ENCODE results near the gene CPNE4.
A peak's percentile ranks its signal among the peaks of the same experiment; 100 is the strongest.

Gene CPNE4

DNA sequence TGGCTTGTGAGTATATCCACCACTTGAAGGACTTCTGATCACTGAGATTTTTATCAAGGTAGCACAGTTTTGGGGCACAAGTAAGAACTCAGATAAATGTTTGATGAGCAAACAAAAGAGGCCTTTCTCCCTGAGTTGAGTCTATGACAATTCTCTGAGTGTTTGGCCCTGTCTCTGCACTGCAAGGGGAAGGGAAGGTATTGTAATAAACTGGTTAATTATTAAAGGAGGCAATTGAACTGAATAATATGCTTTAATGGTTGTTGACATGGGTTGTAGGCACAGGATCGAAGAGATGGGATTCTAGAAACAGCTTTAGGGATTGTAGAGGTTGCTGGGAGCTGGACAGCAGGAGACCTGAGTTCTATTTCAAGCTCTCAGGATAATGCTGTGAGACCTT lies 437.0 kb downstream of the CPNE4 start:
- DNase-seq (ENCODE audit: low read depth) = no peak

DNA sequence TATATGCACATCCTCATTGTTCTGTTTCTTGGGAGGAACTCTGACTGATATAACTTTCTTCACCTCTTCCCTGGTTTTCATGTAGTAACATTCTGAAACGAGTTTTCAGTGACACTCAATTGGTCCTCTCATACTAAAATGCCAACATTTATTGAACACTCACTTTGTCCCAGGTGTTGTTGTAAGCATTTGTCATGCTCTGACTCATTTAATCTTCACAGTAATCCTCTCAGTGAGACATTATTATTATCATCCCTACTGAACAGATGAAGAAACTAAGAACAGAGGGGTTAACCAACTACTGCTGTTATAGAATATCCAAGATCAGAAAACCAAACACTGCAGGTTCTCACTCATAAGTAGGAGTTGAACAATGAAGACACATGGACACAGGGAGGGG lies 437.9 kb downstream of the CPNE4 start:
- no peak for DNase-seq (ENCODE audit: low read depth)

DNA sequence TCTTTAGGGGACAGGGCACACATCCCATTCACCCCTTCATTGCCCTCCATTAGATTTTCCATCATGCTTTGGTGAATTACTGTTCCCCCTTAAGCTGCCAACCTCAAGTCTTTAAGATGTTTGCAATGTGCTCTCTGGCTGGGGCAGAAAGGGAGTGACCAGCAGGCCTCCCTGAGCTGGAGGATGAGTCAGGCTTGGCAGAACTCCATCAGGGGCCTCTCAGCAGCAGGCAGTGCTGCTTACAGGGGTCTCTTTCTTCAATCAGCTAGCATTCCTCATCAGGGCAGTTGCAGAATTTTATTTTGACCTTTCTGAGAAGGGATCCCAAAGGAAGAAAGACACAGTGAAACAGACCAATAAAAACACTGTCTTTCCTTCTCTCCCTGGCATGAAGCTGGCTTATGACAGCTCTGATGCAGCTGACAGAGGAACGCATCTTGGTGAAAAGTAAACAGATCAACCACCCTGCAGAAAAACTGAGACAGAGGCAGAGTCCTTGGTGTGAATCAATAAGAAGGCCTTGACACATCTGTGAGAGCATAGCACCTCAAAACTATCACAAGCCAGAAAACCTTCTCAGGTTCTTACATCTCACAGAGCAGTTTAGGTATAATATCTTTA lies 443.3 kb downstream of the CPNE4 start:
- peak; percentile 27 for DNase-seq (ENCODE audit: low read depth)

DNA sequence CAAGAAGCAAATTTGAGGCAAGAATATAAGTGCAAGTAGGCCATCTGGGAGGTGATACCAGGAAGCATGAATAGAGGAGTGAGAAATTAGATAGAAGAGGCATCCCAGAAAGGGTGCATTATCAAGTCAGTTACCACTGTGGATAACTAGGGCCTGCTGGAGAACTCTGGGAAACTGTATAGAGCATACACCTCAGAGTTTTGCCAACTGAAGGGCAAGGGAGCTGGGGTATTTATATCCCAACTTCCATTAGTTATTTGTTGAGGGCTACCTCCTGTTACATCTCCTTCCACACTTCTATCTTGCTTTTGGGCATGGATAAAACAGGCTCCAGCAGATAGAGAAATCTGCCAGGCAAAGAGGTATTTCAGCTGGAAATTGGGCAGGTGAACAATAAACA lies 448.5 kb downstream of the CPNE4 start:
- no peak for DNase-seq (ENCODE audit: low read depth)

DNA sequence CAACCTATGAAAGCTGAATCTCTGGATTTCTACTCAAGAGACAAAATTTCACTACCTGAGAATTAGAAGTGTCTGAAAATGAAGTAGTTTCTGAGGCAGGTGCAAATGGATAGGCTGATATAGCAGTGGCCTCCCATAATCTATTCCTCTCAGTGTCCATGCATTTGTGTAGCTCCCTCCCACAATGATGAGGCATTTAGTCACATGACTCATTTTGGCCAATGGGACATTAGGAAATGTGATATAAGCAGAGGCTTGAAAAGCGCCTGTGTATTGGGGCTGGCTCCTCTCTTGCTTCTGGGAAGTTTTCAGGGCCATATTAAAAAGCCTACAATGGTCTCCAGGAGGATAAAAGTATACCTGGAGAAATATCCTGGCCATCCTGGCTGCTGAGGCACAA lies 452.4 kb downstream of the CPNE4 start:
- DNase-seq (ENCODE audit: low read depth) = no peak

DNA sequence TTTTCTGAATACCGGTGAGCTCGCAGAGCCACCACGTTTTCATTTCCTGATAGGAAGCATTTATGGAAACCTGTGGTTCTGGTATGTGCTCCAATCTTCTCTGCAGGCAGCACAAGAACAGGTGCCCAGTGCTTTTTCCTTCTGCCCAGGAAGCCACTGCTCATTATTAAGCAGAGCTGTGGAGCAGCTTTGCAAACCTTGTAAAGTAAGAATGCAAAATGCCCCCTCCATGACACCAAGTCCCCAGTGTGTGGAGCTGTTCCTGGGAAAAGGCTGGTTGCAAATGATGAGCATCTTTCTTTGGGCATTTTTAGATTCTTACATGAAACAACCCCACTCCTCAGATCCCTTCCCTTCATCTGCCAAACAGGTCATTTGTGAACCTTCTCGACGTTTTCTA lies 466.4 kb downstream of the CPNE4 start:
- no peak for DNase-seq (ENCODE audit: low read depth)

DNA sequence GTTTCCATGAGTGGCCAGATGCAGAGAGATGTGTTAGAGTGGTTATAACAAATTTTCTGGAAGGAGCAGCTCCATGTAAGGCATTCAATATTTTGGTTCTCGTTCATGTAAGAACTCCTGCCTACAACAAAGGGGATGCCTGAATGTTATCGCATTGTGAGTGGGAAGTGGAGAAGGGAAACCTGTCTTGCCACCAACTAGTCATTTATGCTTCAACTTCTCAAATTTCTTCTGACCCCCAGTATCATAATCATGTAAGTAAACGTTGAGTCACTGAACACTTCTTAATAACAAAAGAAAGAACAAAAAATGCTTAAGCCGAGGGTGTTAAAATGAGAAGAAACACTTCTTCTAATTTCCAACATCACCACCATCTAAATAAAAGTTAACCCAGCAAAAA lies 470.0 kb downstream of the CPNE4 start:
- no peak for DNase-seq (ENCODE audit: low read depth)

DNA sequence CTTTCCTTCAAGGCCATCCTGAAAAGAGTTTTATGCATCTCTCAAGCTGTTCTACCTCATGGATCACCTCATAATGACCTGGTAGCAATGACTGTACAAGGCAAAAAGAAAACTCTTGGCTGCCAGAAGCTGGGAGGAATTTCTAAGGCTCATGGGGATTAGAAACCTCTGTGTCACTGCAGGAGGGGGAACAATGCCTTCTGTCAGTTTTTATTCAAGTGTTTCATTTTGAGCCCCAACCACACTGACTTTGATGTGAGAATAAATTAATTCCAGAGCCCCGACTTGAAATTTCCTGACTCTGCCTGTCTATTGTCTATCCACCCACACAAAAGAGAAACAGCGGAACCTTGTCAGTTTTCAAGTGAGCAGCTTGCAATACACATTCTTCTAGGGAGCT lies 473.3 kb downstream of the CPNE4 start:
- no peak for DNase-seq (ENCODE audit: low read depth)

DNA sequence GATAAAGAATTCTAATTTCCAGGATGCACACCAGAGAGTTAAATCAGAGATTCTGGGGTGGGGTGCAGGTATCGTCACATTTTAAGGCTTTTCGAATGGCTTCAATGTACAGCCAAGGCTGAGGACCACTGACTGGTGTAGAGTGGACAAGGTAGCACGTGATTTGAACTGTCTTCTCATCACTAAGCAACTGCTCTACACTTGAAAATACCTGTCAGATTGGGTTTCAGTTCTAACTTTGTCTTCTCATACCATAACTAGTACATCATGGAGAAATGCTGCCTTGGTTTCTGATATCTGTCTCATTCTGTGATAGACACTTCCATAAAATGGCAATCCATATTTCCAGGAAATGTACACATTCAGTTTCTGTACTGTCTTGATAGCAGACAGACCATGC lies 474.0 kb downstream of the CPNE4 start:
- DNase-seq (ENCODE audit: low read depth) = no peak

DNA sequence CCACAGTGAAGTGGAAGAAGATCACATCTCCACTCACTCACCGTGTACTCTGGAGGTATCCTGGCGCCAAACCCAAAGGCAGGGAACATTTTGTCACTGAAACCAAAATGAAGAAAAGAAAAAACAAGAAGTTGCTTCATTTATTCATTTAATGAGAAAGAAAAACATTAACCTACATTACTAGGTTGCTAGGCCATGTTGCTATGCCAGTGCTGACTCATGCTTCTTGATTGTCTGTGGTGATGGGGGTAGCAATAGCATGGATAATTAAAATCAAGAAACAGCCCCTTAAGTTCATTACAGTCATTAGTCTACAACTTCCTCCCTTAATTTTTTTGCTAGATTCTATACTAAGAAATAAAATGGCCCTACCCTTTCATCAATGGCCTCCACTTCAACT lies 479.4 kb downstream of the CPNE4 start:
- no peak for DNase-seq (ENCODE audit: low read depth)

DNA sequence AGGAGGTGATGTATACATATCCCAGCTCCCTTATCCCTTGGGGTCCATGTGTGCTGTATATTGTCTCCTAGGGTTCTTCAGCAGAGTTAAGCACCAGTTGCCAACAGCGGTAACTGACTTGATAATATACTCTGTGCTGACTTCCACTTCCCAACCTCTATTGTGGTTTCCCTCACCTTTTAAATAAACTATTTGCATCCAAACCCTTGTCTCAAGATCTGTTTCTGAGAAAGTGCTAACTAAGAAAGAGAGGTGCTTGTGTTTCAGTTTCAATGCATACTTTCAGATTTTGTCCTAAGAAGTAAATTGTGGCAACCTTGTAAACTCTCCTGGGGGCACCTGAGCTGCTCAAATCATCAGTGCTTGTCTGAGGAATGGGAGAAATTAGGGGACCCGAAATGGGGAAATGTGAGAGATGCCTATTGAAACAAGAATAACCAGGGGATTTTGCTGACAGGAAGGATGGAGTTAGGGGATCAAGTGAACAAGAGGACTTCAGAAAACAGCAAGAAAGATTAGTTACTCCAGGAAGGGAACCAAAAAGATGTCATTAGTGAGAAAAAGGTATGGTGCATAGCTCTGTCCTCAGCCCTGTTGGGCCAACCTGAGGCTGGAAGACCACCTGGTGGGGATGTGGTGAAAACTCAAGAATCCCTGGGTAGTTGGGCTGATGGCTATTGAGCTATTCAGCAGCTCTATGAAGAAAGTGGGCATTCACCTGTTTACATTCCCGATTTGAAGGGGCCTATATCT lies 481.1 kb downstream of the CPNE4 start:
- no peak for DNase-seq (ENCODE audit: low read depth)

DNA sequence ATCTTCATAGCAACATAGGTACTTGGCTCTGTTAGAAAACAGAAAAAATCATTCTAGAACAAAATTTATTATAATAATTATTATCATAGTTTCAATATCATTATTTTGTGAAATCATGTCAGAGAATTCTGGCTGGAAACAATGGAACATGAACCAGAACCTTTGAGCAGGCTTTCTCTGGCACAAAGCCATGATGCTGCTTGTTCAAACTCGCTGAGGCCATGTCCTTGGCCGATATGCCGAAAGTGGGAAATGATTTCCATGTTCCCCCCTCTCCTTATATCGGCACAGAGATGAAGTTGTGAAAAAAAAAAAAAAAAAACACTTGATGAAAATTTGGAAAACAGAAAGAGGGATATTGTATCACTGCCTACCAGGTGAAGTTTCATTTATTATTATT lies 483.1 kb downstream of the CPNE4 start:
- DNase-seq (ENCODE audit: low read depth) = no peak

DNA sequence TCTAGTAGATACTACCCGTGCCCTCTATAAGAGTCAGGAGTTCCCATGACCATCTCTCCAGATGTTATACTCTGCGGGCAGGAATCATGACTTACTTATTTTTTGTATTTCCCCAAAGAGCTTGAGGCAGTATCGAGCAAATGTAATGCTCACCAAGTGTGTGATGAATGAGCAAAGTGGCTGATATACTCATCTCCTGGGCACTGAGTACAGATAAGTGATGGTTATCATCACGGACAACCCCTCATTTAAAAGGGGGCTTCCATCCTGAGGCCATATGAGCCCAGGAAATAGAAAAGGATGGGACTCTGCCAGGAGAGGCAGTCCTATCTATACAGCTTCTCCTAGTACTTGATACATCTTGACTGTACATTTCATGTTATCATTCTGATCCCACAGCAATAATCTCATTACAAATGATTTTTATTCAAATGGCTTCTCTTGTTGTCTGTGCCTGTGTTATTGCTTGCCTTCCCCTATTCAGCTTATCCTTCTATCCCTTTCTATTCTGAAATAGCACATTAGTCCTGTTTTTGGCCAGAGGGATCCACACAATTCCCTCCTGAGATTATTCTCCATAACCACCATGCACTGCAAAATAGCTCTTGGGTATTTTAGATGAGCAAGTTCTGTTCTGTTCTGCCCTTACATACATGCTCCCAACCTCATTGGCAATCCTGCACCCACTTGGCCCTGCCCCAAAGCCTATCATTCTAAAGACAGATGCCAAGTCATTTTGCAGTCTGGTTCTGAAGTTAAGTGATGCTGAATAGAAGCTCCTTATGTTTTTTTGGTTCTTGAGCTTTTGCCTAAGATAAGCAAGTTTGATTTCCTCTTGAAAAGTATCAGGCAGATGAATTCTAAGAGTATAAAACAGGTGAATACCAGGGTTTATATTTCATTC lies 484.0 kb downstream of the CPNE4 start:
- no peak for DNase-seq (ENCODE audit: low read depth)

DNA sequence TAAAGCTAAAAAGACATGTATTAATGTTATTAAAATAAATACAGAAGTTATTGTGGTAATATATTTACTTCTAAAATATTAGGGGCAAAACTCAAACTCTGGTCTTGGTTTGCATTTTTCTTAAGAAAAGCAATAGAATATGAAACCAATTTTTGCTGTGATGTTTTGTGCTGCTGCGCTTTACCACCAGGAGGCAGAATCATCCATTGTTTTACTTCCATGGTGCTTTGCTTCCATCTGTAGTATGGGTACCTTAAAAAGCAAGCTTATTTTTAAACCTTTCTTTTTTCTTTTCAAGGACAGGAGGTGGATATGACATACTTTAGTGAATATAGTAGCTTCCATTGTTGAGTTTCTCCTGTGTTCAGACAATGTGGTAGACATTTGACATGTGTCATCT lies 485.5 kb downstream of the CPNE4 start:
- no peak for DNase-seq (ENCODE audit: low read depth)

DNA sequence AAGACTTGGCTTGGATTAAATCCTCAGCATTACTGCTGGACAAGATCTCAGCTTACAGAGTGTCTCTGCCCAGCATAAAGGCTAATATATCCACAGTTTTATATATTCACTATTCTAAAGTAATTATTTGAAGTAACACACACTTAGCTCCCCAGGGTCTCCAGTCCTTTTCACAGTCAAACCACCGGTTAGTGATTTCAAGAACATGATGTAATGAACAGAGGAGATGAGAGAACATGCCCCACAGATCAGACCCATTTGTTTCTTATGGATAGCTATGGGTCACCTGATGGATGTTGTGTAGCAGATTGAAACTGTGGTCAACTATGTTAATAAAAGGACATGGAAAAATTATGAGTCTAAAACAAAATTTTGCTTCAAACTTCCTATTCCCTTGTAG lies 487.2 kb downstream of the CPNE4 start:
- DNase-seq (ENCODE audit: low read depth) = no peak

DNA sequence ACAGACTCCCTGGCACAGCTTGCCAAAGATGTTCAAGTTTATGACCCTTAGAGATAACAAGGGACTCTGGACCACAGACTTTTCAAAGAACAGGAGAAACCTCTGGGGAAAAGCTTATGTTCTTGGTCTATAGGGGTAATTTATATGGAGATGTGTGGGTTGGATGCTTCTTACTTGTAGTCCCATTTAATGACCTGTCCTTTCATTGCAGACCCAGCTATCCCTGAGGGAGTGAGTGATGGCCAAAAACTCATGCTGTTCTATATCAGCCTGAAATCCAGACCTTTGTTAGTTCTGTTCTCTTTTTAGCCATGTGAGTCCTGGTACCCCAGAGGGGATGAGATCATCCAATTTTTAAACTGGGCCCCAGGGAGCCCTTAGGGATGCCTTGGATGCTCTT lies 488.4 kb downstream of the CPNE4 start:
- no peak for DNase-seq (ENCODE audit: low read depth)

DNA sequence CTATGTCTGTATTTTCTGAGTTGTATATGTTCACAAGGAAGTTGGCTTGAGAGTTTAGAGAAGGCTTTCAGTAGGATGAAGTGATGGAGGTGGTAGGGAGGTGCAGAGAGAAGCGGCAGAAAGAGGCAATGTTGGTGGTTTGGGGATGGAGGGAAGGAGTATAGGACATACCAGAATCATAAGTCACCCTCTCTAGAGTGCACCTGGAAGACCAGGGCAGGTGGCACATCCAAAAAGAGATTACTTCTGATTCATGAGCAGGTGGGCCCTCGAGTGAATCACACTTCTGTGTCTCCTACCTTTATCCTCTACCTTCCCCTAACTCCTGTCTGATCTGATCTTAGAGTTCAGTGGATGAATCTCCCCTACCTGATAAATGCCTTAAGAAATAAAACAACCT lies 490.3 kb downstream of the CPNE4 start:
- DNase-seq (ENCODE audit: low read depth) = no peak

DNA sequence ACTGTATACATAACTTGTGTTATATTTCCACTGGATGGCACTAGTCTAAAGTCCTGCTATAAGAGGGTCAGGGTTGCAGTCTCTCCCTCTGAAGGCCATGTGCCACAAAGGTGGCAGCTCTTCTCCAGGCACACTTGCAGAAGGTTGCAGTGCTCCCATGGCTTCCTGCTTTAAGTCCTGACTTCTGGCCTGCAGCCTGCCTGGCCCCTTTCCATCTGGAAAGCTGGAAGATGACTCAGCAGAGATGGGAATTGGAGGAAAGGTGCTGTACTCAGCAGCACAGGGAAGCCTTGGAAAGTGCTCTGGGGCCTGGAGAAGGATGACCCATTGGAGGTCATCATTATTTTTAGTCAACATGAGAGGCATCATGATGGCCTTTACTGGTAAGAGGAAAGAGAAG lies 491.1 kb downstream of the CPNE4 start:
- peak; percentile 23 for DNase-seq (ENCODE audit: low read depth)

DNA sequence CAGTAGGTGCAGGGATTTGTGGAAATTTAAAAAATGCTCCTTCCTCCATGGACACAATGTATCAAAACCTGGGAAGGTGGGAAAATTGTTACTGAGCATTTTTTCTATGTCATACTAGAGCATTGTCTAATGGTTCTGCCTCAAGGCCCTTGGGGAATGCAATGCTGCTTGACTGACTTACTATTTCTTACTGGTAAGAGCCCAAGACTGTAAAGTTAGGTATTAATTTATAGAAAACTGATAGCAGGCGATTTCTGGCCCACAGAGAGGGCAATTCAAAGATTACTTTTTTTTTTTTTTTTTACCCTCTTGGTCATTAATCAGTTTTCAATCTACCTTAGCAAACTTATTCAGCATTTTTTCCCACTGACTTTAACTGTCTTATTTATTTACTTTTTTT lies 493.5 kb downstream of the CPNE4 start:
- no peak for DNase-seq (ENCODE audit: low read depth)

DNA sequence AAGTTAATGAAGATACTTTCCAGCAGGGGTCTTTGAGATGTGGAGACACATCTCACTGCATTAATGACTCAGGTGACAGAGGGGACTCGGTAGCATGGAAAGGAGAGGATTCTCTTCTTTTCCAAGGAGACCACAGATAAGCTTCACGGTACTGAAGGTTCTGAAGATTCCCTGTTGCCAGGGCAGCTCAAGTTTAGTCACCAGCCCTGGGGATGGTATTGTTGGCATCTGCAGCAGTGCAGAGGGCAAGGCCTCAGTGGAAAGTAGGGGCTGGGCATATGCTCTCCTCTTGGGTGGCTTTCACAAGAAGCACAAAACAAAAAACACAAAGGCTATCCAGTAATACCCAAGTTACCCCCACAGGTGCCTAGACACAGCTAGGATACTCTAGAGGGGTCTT lies 494.0 kb downstream of the CPNE4 start:
- no peak for DNase-seq (ENCODE audit: low read depth)

DNA sequence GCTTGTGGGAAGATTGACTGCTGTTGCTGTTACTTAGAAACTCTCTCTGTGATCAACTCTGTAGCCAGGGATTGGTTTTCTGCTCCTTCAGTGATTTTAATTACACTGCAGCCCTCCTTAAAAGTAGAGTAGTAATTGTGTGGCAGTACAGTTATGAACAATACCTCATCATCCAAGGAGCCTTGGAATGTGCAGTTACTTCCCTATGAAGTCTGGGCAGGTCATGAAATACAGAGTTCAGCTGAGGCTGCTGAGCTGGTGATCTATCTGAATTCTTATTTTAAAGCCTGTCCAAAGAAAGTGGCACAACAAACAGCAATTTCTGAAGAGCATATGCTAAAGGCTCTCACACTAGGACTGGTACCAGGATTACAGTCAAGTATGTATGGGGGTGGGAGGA lies 494.7 kb downstream of the CPNE4 start:
- no peak for DNase-seq (ENCODE audit: low read depth)

DNA sequence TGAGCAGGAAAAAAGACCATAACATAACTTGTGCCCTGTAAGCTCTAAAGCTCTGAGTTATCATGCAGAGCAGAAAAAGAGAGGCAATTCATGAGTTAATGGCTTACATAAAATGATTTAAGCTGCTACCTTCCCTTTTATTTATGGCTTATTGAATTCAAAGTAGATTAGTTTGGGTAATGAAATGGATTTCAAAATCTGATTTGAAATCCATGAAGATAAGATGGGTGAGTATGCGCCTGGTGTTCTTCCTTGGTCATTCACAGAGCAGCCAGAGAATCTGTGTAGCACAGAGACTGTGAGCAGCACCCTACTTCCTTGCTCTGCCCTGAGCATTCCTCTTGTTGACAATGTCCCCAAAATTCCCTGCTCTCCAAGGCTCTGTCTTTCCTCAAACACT lies 495.8 kb downstream of the CPNE4 start:
- no peak for DNase-seq (ENCODE audit: low read depth)

DNA sequence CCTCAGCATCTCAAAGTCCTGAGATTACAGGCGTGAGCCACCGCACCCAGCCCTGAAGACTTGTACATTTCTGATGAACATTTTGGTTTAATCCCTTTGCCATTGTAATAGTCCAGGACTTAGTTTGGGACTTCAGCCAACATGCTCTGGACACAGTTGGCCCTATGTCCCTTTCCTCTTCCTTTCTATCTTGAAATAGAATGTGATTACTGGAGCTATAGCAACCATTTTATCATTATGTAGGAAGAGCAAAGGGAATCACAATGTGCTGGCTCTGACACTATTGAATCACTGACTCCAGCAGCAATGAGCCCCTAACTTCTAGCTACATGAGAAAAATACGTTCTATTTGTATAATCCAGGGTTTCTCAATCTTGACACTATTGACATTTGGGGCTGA lies 497.3 kb downstream of the CPNE4 start:
- no peak for DNase-seq (ENCODE audit: low read depth)

Measured in non-pigmented ciliary epithelial cell (primary cell).